ENCODE data around the gene DDR1. TPM values are rescaled to one million over a fixed set of nuclear protein-coding genes. Genes with fewer than 3 reads are reported as not detected.
"Not testable (repeated sequence)": the region's sequence is repeated elsewhere in the genome, so short reads cannot be mapped to it uniquely, and the experiment has no call there.

The DDR1 gene
- total RNA-seq, 1 experiment from 2014 or later = 0.15 TPM

DNA sequence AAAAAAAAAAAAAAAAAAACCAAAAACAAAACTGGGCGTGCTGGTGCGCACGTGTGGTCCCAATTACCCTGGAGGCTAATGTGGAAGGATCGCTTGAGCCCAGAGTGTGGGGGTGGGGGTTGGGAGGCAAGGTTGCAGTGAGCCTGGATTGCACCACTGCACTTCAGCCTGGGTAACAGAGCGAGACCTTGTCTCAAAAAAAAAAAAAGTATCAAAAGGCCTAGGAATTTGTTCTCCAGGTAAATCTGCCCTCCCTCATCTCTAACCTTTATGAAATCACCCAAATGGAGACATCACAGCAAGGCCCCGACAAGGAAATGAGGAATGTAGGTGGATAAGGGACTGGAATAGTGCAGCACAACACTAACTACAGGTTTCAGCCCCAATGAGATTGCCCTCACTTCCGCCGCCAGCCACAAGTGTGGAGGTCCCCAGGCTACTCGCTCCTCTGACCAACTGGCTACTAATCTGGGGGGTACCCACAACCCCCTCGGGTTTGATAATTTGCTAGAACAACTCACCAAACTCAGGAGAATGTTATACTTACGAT, 36.8 kb upstream of the DDR1 start:
- Histone ChIP-seq H3K36me3 (ENCODE audit: insufficient read depth, low read length) (no peaks in the 10 kb centered on the region), H3K4me2 (ENCODE audit: low read depth, low read length, poor library complexity, severe bottlenecking) (no peak overlapping the region), H3K9me2 (replicated peaks; ENCODE audit: insufficient read depth, low read length) (no peaks in the 10 kb centered on the region), H2AFZ (ENCODE audit: low read length) (no peak overlapping the region), H4K20me1 (ENCODE audit: insufficient read depth, low read depth, low read length) (no peaks in the 10 kb centered on the region), H3K9me3 (ENCODE audit: low read length) (no peaks in the 10 kb centered on the region; the same call in 1 of the 2 replicates), H3K79me2 (ENCODE audit: low read length) (no peaks in the 10 kb centered on the region), H3K4me1 (ENCODE audit: low read length) (0 out of 2 replicates have a peak, but pooled peaks cover 4% of the 10 kb centered on the region), H3K27me3 (ENCODE audit: low read length) (no peaks in the 10 kb centered on the region), H3K27ac (ENCODE audit: low read length) (no peak overlapping the region), H3K4me3 (ENCODE audit: low read length) (no peak overlapping the region), H3K9ac (ENCODE audit: low read length) (no peak overlapping the region)
- no peak for DNase-seq

DNA sequence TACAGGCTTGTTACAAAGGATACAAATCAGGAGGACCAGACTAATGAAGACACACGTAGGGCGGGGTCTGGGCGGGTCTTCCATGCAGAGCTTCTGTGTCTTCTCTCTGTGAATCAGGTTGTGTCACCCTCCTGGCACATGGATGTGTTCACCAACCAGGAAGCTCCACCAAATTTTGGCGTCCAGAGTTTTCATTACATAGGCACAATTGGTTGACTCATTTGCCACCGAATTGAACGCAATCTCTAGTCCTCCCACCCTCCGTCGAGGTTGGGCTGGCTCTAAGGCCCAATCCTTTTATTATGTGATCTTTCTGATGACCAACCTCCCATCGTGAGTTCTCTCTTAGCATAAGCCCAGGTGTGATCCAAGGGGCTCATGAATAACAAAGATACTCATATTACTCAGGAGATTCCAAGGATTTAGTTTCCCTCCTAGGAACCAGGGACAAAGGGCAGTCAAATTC, 36.3 kb upstream of the DDR1 start:
- Histone ChIP-seq H3K4me2 (ENCODE audit: low read depth, low read length, poor library complexity, severe bottlenecking) (no peak overlapping the region), H3K36me3 (ENCODE audit: insufficient read depth, low read length) (no peaks in the 10 kb centered on the region)
- DNase-seq = no peak

DNA sequence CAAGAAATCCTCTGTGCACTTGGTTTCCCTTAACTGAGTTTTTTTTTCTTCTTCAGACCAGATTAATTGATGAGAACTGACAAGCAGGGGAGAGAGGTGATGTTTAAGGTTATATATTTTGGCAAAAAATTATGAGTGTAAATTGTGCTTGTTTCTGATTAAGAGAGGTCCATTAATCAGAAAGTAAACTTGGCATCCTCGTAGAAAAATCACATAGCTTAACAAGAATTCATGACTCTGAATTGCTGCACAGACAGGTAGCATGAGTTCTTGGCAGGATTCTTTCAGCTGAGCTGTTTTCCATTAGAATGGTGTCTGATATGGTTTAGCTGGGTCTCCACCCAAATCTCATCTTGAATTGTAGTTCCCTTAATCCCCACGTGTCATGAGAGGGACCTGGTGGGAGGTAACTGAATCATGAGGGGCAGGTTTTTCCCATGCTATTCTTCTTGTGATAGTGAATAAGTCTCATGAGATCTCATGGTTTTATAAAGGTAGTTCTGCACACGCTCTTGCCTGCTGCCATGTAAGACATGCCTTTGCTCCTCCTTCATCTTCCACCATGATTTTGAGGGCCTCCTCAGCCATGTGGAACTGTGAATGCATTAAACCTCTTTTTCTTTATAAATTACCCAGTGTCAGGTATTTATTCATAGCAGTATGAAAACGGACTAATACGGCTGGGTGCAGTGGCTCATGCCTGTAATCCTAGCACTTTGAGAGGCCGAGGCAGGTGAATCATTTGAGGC, 34.2 kb upstream of the DDR1 start:
- Histone ChIP-seq H3K79me2 (ENCODE audit: low read length) (no peaks in the 10 kb centered on the region), H3K9me2 (replicated peaks; ENCODE audit: insufficient read depth, low read length) (no peaks in the 10 kb centered on the region), H3K9me3 (ENCODE audit: low read length) (no peaks in the 10 kb centered on the region; the same call in 1 of the 2 replicates), H2AFZ (ENCODE audit: low read length) (no peak overlapping the region), H3K4me3 (ENCODE audit: low read length) (no peak overlapping the region), H3K4me2 (ENCODE audit: low read depth, low read length, poor library complexity, severe bottlenecking) (no peak overlapping the region), H3K27ac (ENCODE audit: low read length) (no peak overlapping the region), H3K4me1 (ENCODE audit: low read length) (0 out of 2 replicates have a peak, but pooled peaks cover 2% of the 10 kb centered on the region), H3K36me3 (ENCODE audit: insufficient read depth, low read length) (no peaks in the 10 kb centered on the region), H4K20me1 (ENCODE audit: insufficient read depth, low read depth, low read length) (no peaks in the 10 kb centered on the region), H3K27me3 (ENCODE audit: low read length) (no peaks in the 10 kb centered on the region), H3K9ac (ENCODE audit: low read length) (no peak overlapping the region)
- DNase-seq = no peak

More for the DNA sequence above, 36.3 kb upstream of the DDR1 start:
- Histone ChIP-seq H3K9ac (ENCODE audit: low read length) (no peak overlapping the region), H3K4me3 (ENCODE audit: low read length) (no peak overlapping the region), H2AFZ (ENCODE audit: low read length) (no peak overlapping the region), H3K9me3 (ENCODE audit: low read length) (no peaks in the 10 kb centered on the region; the same call in 1 of the 2 replicates), H3K9me2 (replicated peaks; ENCODE audit: insufficient read depth, low read length) (no peaks in the 10 kb centered on the region), H3K27ac (ENCODE audit: low read length) (no peak overlapping the region), H3K4me1 (ENCODE audit: low read length) (0 out of 2 replicates have a peak, but pooled peaks cover 4% of the 10 kb centered on the region), H3K27me3 (ENCODE audit: low read length) (no peaks in the 10 kb centered on the region), H4K20me1 (ENCODE audit: insufficient read depth, low read depth, low read length) (no peaks in the 10 kb centered on the region), H3K79me2 (ENCODE audit: low read length) (no peaks in the 10 kb centered on the region)

DNA sequence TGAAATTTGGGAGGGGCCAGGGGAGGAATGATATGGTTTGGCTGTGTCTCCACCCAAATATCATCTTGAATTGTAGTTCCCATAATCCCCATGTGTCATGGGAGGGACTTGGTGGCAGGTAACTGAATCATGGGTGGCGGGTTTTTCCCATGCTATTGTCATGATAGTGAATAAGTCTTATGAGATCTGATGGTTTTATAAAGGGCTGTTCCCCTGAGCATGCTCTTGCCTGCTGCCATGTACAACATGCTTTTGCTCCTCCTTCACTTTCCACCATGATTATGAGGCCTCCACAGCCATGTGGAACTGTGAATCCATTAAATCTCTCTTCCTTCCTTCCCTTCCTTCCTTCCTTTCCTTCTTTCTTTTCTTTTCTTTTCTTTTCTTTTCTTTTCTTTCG, 31.9 kb upstream of the DDR1 start:
- not testable (repeated sequence) for H3K9me3 ChIP-seq (ENCODE audit: low read length); H3K9me2 ChIP-seq (replicated peaks; ENCODE audit: insufficient read depth, low read length); H2AFZ ChIP-seq (ENCODE audit: low read length)

DNA sequence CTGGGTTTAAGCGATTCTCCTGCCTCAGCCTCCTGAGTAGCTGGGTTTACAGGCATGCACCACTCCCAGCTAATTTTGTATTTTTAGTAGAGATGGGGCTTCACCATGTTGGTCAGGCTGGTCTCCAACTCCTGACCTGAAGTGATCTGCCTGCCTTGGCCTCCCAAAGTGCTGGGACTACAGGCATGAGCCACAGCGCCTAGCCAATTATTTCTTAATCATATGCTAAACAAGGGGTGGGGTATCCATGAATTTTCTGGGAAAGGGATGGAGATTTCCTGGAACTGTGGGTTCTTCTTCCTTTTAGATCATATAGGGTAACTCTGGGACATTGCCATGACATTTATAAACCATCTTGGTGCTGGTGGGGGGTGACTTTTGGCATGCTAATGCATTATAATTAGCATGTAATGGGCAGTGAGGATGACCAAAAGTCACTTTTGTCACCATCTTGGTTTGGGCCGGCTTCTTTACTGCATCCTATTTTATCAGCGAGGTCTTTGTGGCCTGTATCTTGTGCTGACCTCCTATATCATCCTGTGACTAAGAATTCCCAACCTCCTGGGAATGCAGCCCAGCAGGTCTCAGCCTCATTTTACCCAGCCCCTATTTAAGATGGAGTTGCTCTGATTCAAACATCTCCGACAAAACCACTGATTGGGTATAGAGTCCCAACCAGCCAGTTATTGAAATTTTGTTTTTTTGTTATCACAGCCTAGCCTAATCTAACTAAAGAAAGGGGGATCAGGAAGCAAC, 29.9 kb upstream of the DDR1 start:
- H3K9me3 ChIP-seq (ENCODE audit: low read length) = no peaks in the 10 kb centered on the region; the same call in 1 of the 2 replicates
- H3K9ac ChIP-seq (ENCODE audit: low read length) = no peak overlapping the region
- no peaks in the 10 kb centered on the region for H3K79me2 ChIP-seq (ENCODE audit: low read length)
- H3K9me2 ChIP-seq (replicated peaks; ENCODE audit: insufficient read depth, low read length) = no peaks in the 10 kb centered on the region
- H3K4me2 ChIP-seq (ENCODE audit: low read depth, low read length, poor library complexity, severe bottlenecking) = no peak overlapping the region
- H3K36me3 ChIP-seq (ENCODE audit: insufficient read depth, low read length) = no peaks in the 10 kb centered on the region
- H3K27me3 ChIP-seq (ENCODE audit: low read length) = no peaks in the 10 kb centered on the region
- no peaks in the 10 kb centered on the region for H4K20me1 ChIP-seq (ENCODE audit: insufficient read depth, low read depth, low read length)
- DNase-seq = no peak
- no peak overlapping the region for H2AFZ ChIP-seq (ENCODE audit: low read length)
- no peaks in the 10 kb centered on the region for H3K4me1 ChIP-seq (ENCODE audit: low read length)
- no peak overlapping the region for H3K27ac ChIP-seq (ENCODE audit: low read length)
- H3K4me3 ChIP-seq (ENCODE audit: low read length) = no peak overlapping the region

More for the DNA sequence above, 31.9 kb upstream of the DDR1 start:
- H3K4me2 ChIP-seq (ENCODE audit: low read depth, low read length, poor library complexity, severe bottlenecking); DNase-seq; H4K20me1 ChIP-seq (ENCODE audit: insufficient read depth, low read depth, low read length); H3K9ac ChIP-seq (ENCODE audit: low read length); H3K36me3 ChIP-seq (ENCODE audit: insufficient read depth, low read length); H3K27me3 ChIP-seq (ENCODE audit: low read length); H3K79me2 ChIP-seq (ENCODE audit: low read length); H3K4me1 ChIP-seq (ENCODE audit: low read length); H3K4me3 ChIP-seq (ENCODE audit: low read length); H3K27ac ChIP-seq (ENCODE audit: low read length): not testable (repeated sequence)

DNA sequence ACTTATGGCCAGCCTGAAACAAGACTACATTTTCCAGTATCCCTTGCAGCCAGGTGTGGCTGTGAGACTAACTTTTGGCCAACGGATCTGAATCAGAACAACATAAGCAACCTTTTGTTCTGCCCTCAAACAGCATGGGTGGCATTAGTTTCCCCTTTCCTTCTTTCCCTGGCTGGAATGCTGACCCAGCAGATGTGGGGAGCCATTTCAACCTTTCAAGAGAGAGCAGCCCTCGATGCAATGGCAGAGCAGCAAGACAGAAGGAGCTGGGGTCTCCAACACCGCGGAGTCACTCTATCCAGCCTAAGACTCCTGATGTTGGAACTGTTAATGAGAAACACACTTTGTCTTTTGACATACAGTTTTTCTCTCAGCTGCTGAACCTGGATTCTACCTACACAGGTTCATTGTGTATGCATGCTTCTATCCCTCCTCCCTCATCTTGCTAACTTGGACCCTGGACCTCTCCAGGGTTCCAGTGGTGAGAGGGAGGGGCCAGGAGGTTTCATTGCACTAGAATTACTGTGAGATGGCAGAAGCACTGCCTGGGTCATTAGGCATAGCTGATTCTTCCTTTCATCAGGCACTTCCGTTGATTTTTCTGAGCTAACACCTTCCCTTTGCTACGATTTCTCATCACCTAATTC, 28.8 kb upstream of the DDR1 start:
- Histone ChIP-seq H3K4me2 (ENCODE audit: low read depth, low read length, poor library complexity, severe bottlenecking) (no peak overlapping the region), H3K27ac (ENCODE audit: low read length) (no peak overlapping the region), H3K9me2 (replicated peaks; ENCODE audit: insufficient read depth, low read length) (no peaks in the 10 kb centered on the region), H3K36me3 (ENCODE audit: insufficient read depth, low read length) (no peaks in the 10 kb centered on the region), H3K9me3 (ENCODE audit: low read length) (no peaks in the 10 kb centered on the region; the same call in 1 of the 2 replicates), H2AFZ (ENCODE audit: low read length) (no peak overlapping the region), H3K4me1 (ENCODE audit: low read length) (no peaks in the 10 kb centered on the region), H3K9ac (ENCODE audit: low read length) (no peak overlapping the region), H3K4me3 (ENCODE audit: low read length) (no peak overlapping the region), H3K27me3 (ENCODE audit: low read length) (no peaks in the 10 kb centered on the region), H4K20me1 (ENCODE audit: insufficient read depth, low read depth, low read length) (no peaks in the 10 kb centered on the region), H3K79me2 (ENCODE audit: low read length) (no peaks in the 10 kb centered on the region)
- no peak for DNase-seq

DNA sequence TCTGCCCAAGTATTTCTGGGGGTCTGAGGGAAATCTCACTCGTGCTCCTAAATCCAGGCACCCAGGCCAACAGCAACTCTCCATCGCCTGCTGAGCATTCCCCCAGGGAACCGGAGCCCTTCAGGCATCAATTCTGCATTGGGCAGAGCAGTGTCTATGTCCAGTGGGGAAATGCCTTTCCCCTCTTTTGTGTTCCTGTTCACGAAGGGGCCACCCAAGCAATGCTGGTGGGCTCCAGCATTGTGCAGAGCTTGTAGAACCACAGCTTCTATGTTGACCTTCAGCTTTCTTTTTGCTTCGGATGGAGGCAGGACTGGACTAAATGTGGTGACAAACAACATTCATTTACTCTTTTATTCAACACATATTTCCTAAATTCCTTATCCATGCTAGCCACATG, 27.2 kb upstream of the DDR1 start:
- Histone ChIP-seq H2AFZ (ENCODE audit: low read length) (no peak overlapping the region), H3K4me3 (ENCODE audit: low read length) (no peak overlapping the region), H3K4me2 (ENCODE audit: low read depth, low read length, poor library complexity, severe bottlenecking) (no peak overlapping the region), H3K4me1 (ENCODE audit: low read length) (no peaks in the 10 kb centered on the region), H3K9me2 (replicated peaks; ENCODE audit: insufficient read depth, low read length) (no peaks in the 10 kb centered on the region), H3K9ac (ENCODE audit: low read length) (no peak overlapping the region), H3K79me2 (ENCODE audit: low read length) (no peaks in the 10 kb centered on the region), H4K20me1 (ENCODE audit: insufficient read depth, low read depth, low read length) (no peaks in the 10 kb centered on the region), H3K27ac (ENCODE audit: low read length) (no peak overlapping the region), H3K9me3 (ENCODE audit: low read length) (no peaks in the 10 kb centered on the region), H3K27me3 (ENCODE audit: low read length) (no peaks in the 10 kb centered on the region), H3K36me3 (ENCODE audit: insufficient read depth, low read length) (no peaks in the 10 kb centered on the region)
- no peak for DNase-seq

DNA sequence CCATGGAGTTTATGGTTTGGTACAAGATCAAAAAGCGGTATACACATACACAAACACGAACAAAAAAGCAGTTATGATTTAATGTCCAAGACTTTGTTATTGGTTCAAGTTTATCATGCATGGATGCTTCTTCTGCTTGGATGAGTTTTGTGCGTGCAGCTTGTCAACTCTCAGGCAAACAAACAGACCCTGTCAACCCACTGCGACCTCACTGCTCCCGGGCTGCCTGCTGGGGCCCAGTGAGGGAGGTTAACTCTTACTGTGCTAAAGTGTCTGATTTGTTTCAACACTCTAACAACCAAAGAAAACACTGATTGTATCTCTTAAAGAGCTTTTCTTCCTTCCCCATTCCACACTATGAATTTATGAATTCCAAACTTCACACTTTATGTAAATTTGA, 26.8 kb upstream of the DDR1 start:
- Histone ChIP-seq H3K36me3 (ENCODE audit: insufficient read depth, low read length) (no peaks in the 10 kb centered on the region), H3K9me3 (ENCODE audit: low read length) (no peaks in the 10 kb centered on the region), H3K9me2 (replicated peaks; ENCODE audit: insufficient read depth, low read length) (no peaks in the 10 kb centered on the region), H3K79me2 (ENCODE audit: low read length) (no peaks in the 10 kb centered on the region), H3K27me3 (ENCODE audit: low read length) (no peaks in the 10 kb centered on the region), H3K4me1 (ENCODE audit: low read length) (no peaks in the 10 kb centered on the region), H3K9ac (ENCODE audit: low read length) (no peak overlapping the region), H2AFZ (ENCODE audit: low read length) (no peak overlapping the region), H3K4me2 (ENCODE audit: low read depth, low read length, poor library complexity, severe bottlenecking) (no peak overlapping the region), H4K20me1 (ENCODE audit: insufficient read depth, low read depth, low read length) (no peaks in the 10 kb centered on the region), H3K27ac (ENCODE audit: low read length) (no peak overlapping the region), H3K4me3 (ENCODE audit: low read length) (no peak overlapping the region)
- no peak for DNase-seq
